CD4-positive, alpha-beta T cell (primary cell): ENCODE results near the gene LEO1. TPM values are rescaled to one million over a fixed set of nuclear protein-coding genes. Genes with fewer than 3 reads are reported as not detected.

ENCODE experiments used
- ATAC-seq: fragments of 200-7000 bp; cut with Tn5 transposase; one replicate; pipeline ENCODE4 v1.10.0; 2022; ENCODE audit warnings: mild to moderate bottlenecking; ENCODE audit not compliant: poor library complexity
- CTCF ChIA-PET: fragments of 350-600 bp; sonication (Branson Sonifier 250); formaldehyde crosslinking; loops from one replicate; lab custom pipeline; 2021; ENCODE audit warnings: antibody characterized with exemption, inconsistent platforms; lab: Charles Lee
- POLR2A ChIA-PET: fragments of 350-600 bp; sonication (Branson Sonifier 250); formaldehyde crosslinking; loops from one replicate; lab custom pipeline; 2021; ENCODE audit warnings: antibody characterized with exemption, inconsistent platforms; lab: Charles Lee
- DNase-seq, 14 experiments: peaks; one replicate each; pipeline ENCODE4 v3.0.0-alpha.2; 2013 to 2020; ENCODE audit warnings: mixed read lengths in 2 of 14
- H3K27ac ChIP-seq, 2 donors: one replicate each; pipeline versions ENCODE4 v1.5.1 to v1.7.0; 2013; ENCODE audit warnings: low read length in 2 of 2, low read depth in 1 of 2, mild to moderate bottlenecking in 1 of 2
- H3K27me3 ChIP-seq, 2 experiments: 1 replicate in 1 of 2; 2 replicates in 1 of 2; pipeline versions ENCODE4 v1.6.1 to v1.7.0; 2013; ENCODE audit warnings: low read length in 2 of 2, control low read depth in 1 of 2, mild to moderate bottlenecking in 1 of 2, moderate library complexity in 1 of 2; ENCODE audit not compliant: insufficient read depth in 2 of 2, control insufficient read depth in 1 of 2
- H3K36me3 ChIP-seq: one replicate; pipeline ENCODE4 v1.6.1; 2013; ENCODE audit warnings: low read length, control low read depth; ENCODE audit not compliant: insufficient read depth
- H3K4me1 ChIP-seq: one replicate; pipeline ENCODE4 v1.6.1; 2013; ENCODE audit warnings: low read length, control low read depth; ENCODE audit not compliant: insufficient read depth
- H3K4me3 ChIP-seq: one replicate; pipeline ENCODE4 v1.5.1; 2013; ENCODE audit warnings: mild to moderate bottlenecking, low read length, moderate library complexity
- H3K9me3 ChIP-seq, 2 experiments: 1 replicate in 1 of 2; 2 replicates in 1 of 2; pipeline versions ENCODE4 v1.6.1 to v1.7.0; 2013; ENCODE audit warnings: low read length in 2 of 2, mild to moderate bottlenecking in 2 of 2, control low read depth in 1 of 2, moderate library complexity in 1 of 2; ENCODE audit not compliant: control insufficient read depth in 1 of 2, insufficient read depth in 1 of 2
- H3K27ac Mint-ChIP-seq: one replicate; pipeline ENCODE4 v1.8.0; 2020; ENCODE audit warnings: mixed read lengths
- H3K27me3 Mint-ChIP-seq: one replicate; pipeline ENCODE4 v1.8.0; 2021; ENCODE audit warnings: mixed read lengths
- H3K36me3 Mint-ChIP-seq: one replicate; pipeline ENCODE4 v1.8.0; 2021; ENCODE audit warnings: low read depth, mixed read lengths
- H3K4me1 Mint-ChIP-seq: one replicate; pipeline ENCODE4 v1.8.0; 2021; ENCODE audit warnings: low read depth, mixed read lengths
- H3K4me3 Mint-ChIP-seq: one replicate; pipeline ENCODE4 v1.8.0; 2020; ENCODE audit warnings: mild to moderate bottlenecking, mixed read lengths
- H3K9me3 Mint-ChIP-seq: one replicate; pipeline ENCODE4 v1.8.0; 2020; ENCODE audit warnings: mixed read lengths
- CTCF ChIP-seq: fragments of 200-600 bp; IDR thresholded peaks from one replicate; pipeline ENCODE4 v1.8.0; 2022; ENCODE audit warnings: antibody characterized with exemption, mild to moderate bottlenecking
- intact Hi-C, 2 experiments: fragments of 100-400 bp; cut with DNase I in 1 of 2; cut with micrococcal nuclease in 1 of 2; formaldehyde crosslinking; loops; one replicate each; pipeline versions ENCODE4 v1.15.1 to v1.9.0; 2023 to 2025; cut with DNase I, micrococcal nuclease
- total RNA-seq, 174 experiments: library from RNA in 2 of 174; stranded (reverse) in 2 of 174; gene quantifications; one replicate each; pipeline ENCODE4 v1.2.3 and lab custom pipeline; 2021 to 2026

Gene LEO1
- total RNA-seq, 2 experiments from 2014 or later, result 6.2 to 6.7 TPM

- ChIA-PET CTCF (interaction anchor here (0.7 to 2.0 kb wide), 7 partner anchors 8 to 58 kb away, joined by 3 to 7 read pairs (median 5); partner anchors contain the start of gene LEO1), POLR2A (interaction anchor here (0.7 to 2.6 kb wide), 18 partner anchors 9 to 159 kb away, joined by 3 to 49 read pairs (median 5); partner anchors contain the start of gene LEO1)
- Mint-ChIP-seq H3K36me3 (peaks cover 11% of the 10 kb centered on the region), H3K27me3 (no peaks in the 10 kb centered on the region), H3K27ac (peak overlapping the region; percentile 88), H3K9me3 (no peaks in the 10 kb centered on the region), H3K4me3 (peak overlapping the region; percentile 92), H3K4me1 (peaks cover 34% of the 10 kb centered on the region)
- no peak for ATAC-seq
- H3K27ac ChIP-seq, result peak overlapping the region; percentile 51 to 66
- no peak for TF ChIP-seq CTCF
- peak in 3 of 14 experiments; percentile 10 to 31 (median 26) for DNase-seq
- H3K9me3 ChIP-seq, result no peaks in the 10 kb centered on the region
- peaks cover 18% of the 10 kb centered on the region for H3K4me1 ChIP-seq
- intact Hi-C loops, result loop anchor here (1.0 to 5.0 kb wide), 4 partner anchors 25 to 193 kb away; partner anchors contain the start of genes LEO1 (in 1 of the 2) and TMOD3 (in 1 of the 2)
- peak overlapping the region; percentile 71 for H3K4me3 ChIP-seq
- no peaks in the 10 kb centered on the region for H3K27me3 ChIP-seq
- H3K36me3 ChIP-seq, result peaks cover 3% of the 10 kb centered on the region
Observed at GRCh38 chr15:52020221-52021085, 48.9 kb upstream of the LEO1 start.

- ATAC-seq (peak; percentile 47), DNase-seq (peak; percentile 14 to 85 (median 44))
- Mint-ChIP-seq H3K27me3 (no peaks in the 10 kb centered on the region), H3K9me3 (no peaks in the 10 kb centered on the region), H3K36me3 (peaks cover 11% of the 10 kb centered on the region), H3K27ac (peak overlapping the region; percentile 97), H3K4me1 (peaks cover 34% of the 10 kb centered on the region), H3K4me3 (peak overlapping the region; percentile 99)
- Histone ChIP-seq H3K4me3 (peak overlapping the region; percentile 71), H3K36me3 (no peaks in the 10 kb centered on the region), H3K4me1 (peaks cover 18% of the 10 kb centered on the region), H3K9me3 (no peaks in the 10 kb centered on the region), H3K27me3 (no peaks in the 10 kb centered on the region), H3K27ac (peak overlapping the region; percentile 79 to 83)
- ChIA-PET CTCF (interaction anchor here (1.9 to 2.0 kb wide), 3 partner anchors 26 to 59 kb away, joined by 5 to 7 read pairs (median 5); partner anchors contain the start of gene LEO1), POLR2A (interaction anchor here (0.5 to 2.6 kb wide), 18 partner anchors 9 to 1664 kb away, joined by 3 to 49 read pairs (median 5); partner anchors contain the start of gene LEO1)
- intact Hi-C loops, result loop anchor here (1.0 to 5.0 kb wide), 6 partner anchors 25 to 192 kb away; partner anchors contain the start of genes LEO1 (in 1 of the 2) and TMOD3 (in 1 of the 2)
- no peak for TF ChIP-seq CTCF
Observed at GRCh38 chr15:52019394-52020220, 48.0 kb upstream of the LEO1 start.
